NCI-H1092 treated with DMSO at 0.1 percent for 48 hours (cell line): ENCODE data around the gene TXLNA.

Source experiments
- DNase-seq: peaks from one replicate; lab custom pipeline; 2025; lab: John Stamatoyannopoulos, UW

Gene TXLNA

GRCh38 chr1:32184650-32185049 lies 5.2 kb downstream of the TXLNA start:
- no peak for DNase-seq

DNA sequence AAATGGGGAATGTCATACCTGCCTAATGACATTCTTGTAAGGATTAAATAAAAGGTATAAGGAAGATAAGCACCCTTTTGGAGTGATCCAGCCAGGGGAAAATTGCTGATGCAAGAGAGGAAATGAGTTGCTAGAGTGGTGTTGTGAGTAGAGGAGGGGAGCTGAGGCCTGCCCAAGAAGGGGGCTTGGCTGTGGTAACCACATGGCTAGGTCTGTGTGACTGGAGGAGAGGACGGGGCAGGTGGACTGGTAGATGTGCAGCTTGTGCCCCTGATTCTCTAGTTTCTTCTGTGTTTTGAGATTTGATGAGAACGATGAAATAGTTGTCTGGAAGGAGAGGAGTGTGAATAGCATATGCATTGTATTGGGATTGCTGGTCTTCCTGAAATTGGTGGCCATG lies 6.6 kb downstream of the TXLNA start:
- no peak for DNase-seq

DNA sequence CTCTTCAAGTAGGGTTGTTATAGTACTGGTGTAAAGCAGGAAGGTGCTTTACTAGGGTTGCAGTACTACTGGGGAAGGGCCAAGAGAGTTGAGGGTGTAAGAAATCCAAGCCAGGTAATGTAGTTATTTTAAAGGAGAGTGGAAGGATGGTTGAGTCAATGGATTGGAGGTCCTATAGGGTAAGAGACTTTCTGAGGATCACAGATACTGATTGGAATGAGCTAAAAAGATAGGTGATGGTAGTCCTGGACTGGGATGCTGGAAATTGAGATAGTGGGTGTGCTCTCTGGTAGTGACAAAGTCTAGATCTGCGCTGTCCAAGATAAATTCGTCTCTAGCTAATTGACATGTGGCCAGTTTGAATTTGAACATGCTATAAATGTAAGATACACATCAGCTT lies 7.0 kb downstream of the TXLNA start:
- DNase-seq = no peak

DNA sequence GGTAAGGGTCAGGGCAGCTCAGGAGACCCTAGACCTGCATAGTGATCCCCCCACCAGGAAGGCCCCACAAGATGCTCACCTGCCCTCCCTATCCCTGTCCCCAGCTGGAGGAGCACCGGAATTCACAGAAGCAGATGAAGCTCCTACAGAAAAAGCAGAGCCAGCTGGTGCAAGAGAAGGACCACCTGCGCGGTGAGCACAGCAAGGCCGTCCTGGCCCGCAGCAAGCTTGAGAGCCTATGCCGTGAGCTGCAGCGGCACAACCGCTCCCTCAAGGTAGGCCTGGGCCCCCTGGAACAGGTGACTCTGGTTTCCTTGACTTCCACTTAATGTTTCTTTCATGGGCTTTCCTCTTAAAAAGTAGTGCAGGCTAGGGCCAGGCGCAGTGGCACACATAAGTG lies 8.4 kb downstream of the TXLNA start:
- no peak for DNase-seq

DNA sequence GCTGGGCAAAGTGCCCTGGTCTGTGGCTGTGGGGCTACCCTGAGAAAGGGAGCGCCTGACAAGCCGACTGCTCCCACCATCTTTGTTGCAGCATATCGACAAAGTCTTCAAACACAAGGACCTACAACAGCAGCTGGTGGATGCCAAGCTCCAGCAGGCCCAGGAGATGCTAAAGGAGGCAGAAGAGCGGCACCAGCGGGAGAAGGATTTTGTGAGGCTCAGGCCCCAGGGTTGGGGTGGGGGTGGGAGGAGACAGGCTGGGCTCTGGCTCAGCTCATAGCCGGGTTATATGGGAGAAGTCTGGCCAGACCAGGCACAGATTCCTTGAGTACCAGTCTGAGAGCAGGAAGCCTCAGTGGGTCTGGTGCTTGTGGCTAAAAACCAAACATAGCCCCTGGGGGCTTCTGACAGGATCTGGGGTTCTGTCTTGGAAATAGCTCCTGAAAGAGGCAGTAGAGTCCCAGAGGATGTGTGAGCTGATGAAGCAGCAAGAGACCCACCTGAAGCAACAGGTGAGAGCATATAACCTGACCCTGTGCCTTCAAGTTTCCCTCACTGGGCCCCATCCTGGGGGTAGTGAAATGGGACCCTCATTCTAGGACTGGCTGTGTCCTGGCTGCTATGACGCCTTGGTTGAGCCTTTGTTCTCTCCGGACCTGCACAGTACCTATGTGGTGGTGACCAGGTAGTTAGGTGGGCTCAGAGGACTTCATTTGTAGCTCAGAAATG lies 12.9 kb downstream of the TXLNA start:
- no peak for DNase-seq

GRCh38 chr1:32194984-32195383 lies 15.5 kb downstream of the TXLNA start:
- no peak for DNase-seq

GRCh38 chr1:32195531-32195930 lies 16.1 kb downstream of the TXLNA start:
- DNase-seq = no peak

DNA sequence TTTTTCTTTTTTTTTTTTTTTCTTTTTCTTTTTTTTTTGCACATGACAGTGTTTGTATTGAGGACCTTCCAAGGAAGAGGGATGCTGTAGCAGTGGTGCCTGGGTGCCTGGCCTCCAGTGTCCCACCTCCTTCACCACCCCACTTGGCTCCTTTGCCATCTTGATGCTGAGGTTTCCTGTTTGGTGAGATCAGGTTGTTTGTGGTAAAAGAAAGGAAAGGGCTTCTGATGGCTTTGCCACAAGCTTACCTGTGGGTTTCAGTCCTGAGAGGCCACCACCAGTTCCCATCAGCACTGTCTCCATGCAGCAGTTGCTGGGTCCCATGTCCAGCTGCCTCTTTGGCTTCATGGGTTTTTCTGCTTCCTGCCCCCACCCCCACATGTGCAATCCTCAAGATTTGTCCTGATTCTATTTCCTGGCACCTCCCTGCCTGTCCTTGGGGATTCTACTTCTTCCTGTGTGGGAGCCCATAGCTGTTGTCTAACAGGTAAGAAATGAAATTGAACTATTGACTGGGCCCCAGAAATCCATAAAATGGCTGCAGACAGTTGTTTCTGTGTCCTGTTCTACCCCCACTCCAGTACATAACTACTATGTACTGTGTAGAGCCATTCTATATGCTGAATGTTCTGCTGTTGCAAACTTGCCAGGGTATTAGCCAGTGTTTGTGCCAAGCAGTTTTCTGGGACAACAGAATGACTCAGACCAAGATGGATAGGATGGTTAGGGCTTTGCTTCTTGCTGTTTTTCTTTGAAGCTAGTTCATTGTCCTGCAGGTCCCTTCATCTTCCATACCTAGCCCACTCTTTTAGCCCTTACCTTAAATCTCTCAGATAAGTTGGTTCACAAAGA lies 16.7 kb downstream of the TXLNA start:
- no peak for DNase-seq

DNA sequence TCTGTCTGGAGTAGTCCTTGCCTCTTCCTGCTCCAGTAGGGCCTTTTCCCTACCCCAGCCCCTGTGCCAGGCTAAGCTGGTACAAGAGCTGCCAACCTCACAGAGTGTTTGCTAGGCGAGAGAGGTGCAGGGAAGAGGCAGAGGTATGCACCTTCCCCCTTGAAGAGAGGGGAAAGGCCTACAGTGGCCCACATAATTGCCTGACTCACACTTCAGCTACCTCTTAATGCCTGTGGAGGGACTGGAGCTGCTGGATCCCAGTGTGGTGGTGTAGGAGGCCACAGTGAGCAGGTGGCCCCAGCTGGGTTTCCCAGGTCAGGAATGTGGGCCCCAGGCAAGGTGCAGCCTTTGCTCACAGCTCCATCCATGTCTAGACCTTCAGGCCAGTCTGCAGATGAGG lies 17.6 kb downstream of the TXLNA start:
- DNase-seq = no peak

GRCh38 chr1:32197837-32198236 lies 18.4 kb downstream of the TXLNA start:
- no peak for DNase-seq

DNA sequence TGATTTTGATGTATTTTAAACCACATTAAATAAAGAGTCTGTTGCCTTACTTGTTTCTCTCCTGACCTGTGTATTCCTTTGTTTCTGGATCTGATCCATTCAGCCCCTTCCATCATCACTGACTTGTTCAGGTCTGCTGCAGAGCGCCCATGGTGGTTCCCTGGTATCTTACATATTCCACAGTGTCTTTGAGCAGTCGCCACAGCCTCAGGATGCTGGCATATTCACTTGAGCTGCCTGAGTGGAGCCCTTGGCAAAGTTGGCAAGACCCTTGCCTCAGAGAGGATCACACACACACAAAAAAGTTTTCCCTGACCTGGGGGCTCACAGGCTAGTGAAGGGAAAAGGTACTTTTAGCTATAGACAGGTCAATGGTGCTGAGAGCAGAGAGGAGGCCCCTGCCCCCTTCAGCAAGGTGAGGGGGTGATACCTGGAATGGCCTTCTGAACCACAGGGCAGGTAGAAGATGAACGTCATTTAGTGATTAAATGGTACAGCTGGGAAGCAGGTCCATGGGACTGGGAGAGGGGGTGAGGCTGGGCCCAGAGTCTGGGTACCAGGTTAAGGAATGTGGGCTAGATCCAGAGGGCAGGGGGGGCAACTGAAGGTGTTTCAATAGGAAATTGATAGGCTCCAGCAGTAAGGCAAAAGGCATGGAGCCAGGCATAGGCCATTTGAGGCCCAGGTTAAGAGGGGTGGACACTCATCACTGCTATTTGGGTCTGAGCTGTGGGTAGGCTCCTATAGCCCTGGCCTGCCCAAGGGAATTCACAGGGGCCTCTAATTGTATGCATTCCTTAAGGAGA lies 19.0 kb downstream of the TXLNA start:
- no peak for DNase-seq

DNA sequence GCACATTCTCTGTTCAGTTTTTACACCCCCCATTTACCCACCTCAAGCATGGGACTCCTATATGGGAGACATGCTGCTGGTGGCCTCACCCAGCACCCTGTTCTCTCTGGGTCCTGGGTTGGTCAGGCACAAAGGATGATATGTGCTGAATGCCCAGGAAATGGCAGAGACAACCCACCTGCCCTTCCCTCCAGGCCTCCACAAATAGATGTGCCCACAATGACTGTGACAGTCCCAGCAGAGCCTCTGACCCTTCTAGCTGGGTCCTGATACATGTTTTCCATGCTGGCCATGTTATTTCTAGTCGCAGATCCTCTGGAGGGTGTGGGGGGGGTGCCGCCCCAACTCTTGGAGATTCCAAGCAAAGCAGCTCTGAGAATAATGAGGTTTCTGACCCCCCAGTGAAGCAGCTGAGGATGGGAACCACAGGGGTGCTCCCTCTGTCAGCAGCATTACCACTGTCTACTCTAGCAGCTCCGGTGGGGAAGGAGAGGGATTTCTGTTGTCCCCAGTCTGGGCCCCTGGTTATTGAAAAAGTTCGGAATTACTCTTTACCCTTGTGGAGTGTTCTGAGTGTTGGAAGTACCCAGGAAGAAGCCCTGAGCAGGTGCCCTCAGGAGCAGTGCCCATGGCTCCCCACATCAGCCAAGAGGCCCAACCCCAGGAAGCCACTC lies 19.7 kb downstream of the TXLNA start:
- no peak for DNase-seq

GRCh38 chr1:32199717-32200072 lies 20.2 kb downstream of the TXLNA start:
- DNase-seq = peak; percentile 86

GRCh38 chr1:32200226-32201010 lies 20.9 kb downstream of the TXLNA start, which contains the start of gene CCDC28B:
Gene CCDC28B, plus strand, starts transcription at chr1:32200595. Its CDS starts 1,341 bp downstream, at chr1:32201936.
- DNase-seq = peak; percentile 92

DNA sequence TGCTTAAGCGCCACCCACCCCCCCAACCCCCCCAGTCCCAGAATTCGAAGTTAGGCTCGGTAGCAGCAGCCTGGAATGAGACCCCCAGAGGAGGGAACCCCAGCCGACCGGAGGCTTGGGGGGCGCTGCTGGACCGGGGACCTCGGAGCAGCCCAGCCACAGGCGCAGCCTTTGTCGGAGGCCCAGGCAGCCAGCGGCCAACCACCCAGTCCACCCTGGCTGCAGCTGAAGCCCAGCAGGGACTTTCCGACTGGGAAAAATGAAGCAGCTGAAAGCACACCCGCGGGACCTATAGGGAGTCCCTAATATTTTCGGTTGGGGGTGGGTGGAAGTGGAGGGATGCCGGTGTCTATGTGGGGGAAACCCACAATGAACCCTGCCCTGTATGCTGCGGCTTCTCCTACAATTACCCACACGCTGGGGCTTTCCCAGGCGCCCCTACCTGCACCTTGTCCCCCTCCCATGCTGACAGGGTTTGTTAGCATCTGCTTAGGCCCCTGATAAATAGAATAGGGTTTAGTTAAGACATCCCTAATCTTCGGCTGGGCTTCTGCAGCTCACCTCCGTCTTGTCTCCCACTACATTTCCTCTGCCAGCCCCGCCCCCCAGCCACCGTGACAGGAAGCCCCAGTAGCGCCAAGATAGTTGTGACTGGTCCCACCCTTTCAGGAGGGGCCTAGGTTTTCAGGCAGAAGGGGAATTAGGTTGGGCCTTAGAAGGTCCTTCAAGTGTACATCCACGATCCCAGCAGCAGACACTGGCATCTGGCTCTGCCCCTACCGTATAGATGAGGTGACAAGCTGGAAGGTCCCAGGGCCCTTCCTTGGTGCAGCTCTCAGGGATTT lies 21.8 kb downstream of the TXLNA start:
- peak; percentile 55 for DNase-seq

DNA sequence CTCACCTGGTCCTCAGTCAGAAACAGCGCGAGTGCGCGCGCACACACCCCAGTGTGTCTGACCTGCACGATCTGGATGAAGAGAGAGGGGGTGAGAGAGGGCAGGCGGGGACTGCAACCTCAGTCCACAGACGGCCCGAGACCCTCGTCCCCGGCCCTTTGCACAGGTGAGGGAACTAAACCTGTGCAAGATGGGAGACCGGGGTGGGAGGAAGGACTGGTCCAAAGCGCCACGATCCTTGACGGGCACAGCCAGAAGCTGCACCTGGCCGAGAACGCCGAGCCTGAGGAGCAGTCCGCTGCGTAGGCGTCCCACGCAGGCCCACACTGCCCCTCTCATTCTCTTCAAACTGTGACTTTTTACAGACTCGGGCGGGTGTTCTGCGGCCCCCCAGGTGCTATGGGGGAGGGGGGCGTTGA lies 25.5 kb downstream of the TXLNA start:
- no peak for DNase-seq

DNA sequence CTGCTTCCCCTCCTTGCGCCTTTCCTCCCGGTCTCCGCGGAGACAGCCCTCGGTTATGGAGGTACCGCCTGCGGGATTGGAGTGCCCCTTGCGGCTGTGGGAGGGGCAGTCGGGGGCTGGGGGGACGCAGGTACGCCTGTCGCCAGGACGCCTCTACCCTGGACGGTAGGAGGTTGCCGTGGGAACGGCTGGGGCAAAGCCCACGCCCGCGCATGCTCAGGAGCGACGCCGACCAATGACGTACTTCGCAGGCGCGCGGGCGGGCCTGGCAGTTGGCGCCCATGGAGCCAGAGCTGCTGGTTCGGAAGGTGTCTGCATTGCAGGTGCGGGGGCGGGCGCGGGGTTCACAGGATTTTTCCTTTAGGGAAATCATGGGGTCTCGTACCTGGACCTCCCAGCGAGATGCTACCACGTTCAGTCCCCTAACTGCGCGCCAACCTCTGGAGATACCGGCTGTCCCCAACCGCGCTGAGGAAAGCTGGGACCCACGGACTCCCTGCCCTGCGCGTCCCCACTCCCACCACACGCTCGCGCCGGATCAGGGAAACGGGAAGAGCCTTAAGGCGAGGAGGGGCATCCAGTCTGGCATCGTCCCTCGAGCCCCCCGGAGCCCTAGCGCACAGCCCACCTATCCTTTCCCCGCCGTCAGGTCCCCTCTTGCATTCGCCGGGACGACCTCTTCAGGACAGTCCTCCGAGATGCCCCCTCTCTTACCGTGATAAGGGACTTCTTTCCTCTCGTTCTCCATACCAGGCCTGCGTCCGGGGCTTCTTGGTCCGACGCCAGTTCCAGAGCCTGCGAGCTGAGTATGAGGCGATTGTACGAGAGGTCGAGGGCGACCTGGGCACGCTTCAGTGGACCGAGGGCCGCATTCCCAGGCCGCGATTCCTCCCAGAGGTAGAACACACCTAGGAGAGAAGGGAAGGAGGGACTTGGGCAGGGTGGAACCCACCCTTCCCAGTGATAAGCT lies 26.2 kb downstream of the TXLNA start, which contains the start of gene IQCC:
IQCC (plus strand) TSS at position 271 of the 970 bp plus-strand sequence; CDS start at position 282, 11 bp downstream.
- peak; percentile 91 for DNase-seq

DNA sequence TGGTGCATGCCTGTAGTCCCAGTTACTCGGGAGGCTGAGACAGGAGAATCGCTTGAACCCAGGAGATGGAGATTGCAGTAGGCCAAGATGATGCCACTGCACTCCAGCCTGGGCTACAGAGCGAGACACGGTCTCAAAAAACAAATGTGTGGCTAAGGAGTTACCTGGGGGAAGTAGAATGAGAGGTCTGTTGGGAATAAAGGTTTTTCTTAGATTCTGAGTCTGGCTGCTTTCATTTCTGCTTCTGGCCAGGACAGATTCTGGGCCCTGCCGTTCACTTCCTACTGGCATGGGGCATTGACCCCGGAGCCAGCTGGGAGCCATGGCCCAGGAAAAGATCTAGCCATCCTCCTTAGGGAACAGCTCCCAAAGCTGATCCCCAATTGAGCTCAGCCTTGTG lies 29.0 kb downstream of the TXLNA start:
- no peak for DNase-seq

- peak; percentile 88 for DNase-seq
These were observed 29.4 kb downstream of the TXLNA start, which contains the start of gene DCDC2B for GRCh38 chr1:32208891-32209328. Gene DCDC2B, plus strand, starts transcription at chr1:32209089. Its CDS starts 5 bp downstream, at chr1:32209094.
